K562 (cell line): ENCODE measurements around the gene MAST3. TPM values are rescaled to one million over a fixed set of nuclear protein-coding genes. Genes with fewer than 3 reads are reported as not detected.

Experiments used
- CEBPB ChIP-seq: fragments of 450-650 bp; IDR thresholded peaks from 2 replicates; pipeline ENCODE4 v1.6.1; 2016; ENCODE audit warnings: missing genetic modification characterization, missing compliant biosample characterization
- CSDE1 ChIP-seq, 2 experiments: fragments of 450-650 bp; IDR thresholded peaks; 2 replicates each; pipeline ENCODE4 v1.6.1; 2016; ENCODE audit warnings: mild to moderate bottlenecking in 1 of 2
- FOS ChIP-seq: IDR thresholded peaks from 3 replicates; pipeline ENCODE4 v1.6.1; 2011; ENCODE audit not compliant: insufficient read length; ENCODE audit errors: extremely low read depth
- PHF20 ChIP-seq: fragments of 450-650 bp; IDR thresholded peaks from 2 replicates; pipeline ENCODE4 v1.6.1; 2018; ENCODE audit not compliant: partially characterized antibody
- RFX1 ChIP-seq: fragments of 450-650 bp; IDR thresholded peaks from 2 replicates; pipeline ENCODE4 v1.6.1; 2016; ENCODE audit warnings: mild to moderate bottlenecking, moderate library complexity
- STAG1 ChIP-seq: sonication (generic); formaldehyde crosslinking; IDR thresholded peaks from 2 replicates; pipeline ENCODE4 v1.5.0; 2020; ENCODE audit warnings: missing genetic modification reagents, borderline replicate concordance
- TOE1 ChIP-seq, 2 experiments: fragments of 450-650 bp in 1 of 2; sonication (generic) in 1 of 2; formaldehyde crosslinking in 1 of 2; IDR thresholded peaks; 2 replicates each; pipeline versions ENCODE4 v1.7.1 to v1.8.0; 2016 to 2022; ENCODE audit warnings: borderline replicate concordance in 2 of 2, mild to moderate bottlenecking in 2 of 2, antibody characterized with exemption in 1 of 2, inconsistent platforms in 1 of 2, low read depth in 1 of 2, missing genetic modification reagents in 1 of 2, moderate library complexity in 1 of 2
- YBX1 ChIP-seq: fragments of 450-650 bp; IDR thresholded peaks from 2 replicates; pipeline ENCODE4 v1.7.1; 2016; ENCODE audit warnings: mild to moderate bottlenecking
- polyA plus RNA-seq, 8 experiments: library from polyadenylated mRNA; depleted of rRNA in 4 of 8; stranded (reverse) in 5 of 8; unstranded in 3 of 8; fragments of >200 nt; fragmentation: Nextera tagmentation in 2 of 8; fragmentation: Illumina TruSeq in 1 of 8; extraction: Ambion mirVana in 2 of 8; extraction: Trizol in 1 of 8; gene quantifications; 2 replicates each; pipeline versions ENCODE4 v1.2.1 to v1.2.3, GENCODE V29; 2011 to 2014; ENCODE audit warnings: inconsistent platforms in 1 of 8, missing spikeins in 1 of 8
- total RNA-seq, 7 experiments: library from RNA; depleted of rRNA in 6 of 7; stranded (reverse); fragments of >200 nt in 6 of 7; fragmentation: Illumina TruSeq in 2 of 7; extraction: Trizol in 2 of 7; gene quantifications; 2 replicates each; pipeline versions ENCODE4 v1.2.1 to v1.2.3, GENCODE V29; 2011 to 2021; ENCODE audit warnings: low replicate concordance in 1 of 7
- TF ChIP-seq, protein P1 (sequence below), 2 experiments: fragments of 450-650 bp; formaldehyde crosslinking in 1 of 2; IDR thresholded peaks; 2 replicates each; pipeline versions ENCODE4 v1.4.0 to v1.6.1; 2014 to 2020; ENCODE audit warnings: mild to moderate bottlenecking in 2 of 2, borderline replicate concordance in 1 of 2, low read depth in 1 of 2
- TF ChIP-seq, protein P2 (sequence below), 2 experiments: fragments of 150-350 bp in 1 of 2; IDR thresholded peaks; 2 replicates each; pipeline ENCODE4 v1.6.1; 2012 to 2016; ENCODE audit warnings: low read depth in 2 of 2, low read length in 2 of 2, mild to moderate bottlenecking in 1 of 2, moderate library complexity in 1 of 2
- TF ChIP-seq, protein P3 (sequence below): conservative IDR thresholded peaks from 2 replicates; pipeline ENCODE4 v1.6.1; 2011; ENCODE audit warnings: low read depth, mild to moderate bottlenecking, low read length; ENCODE audit not compliant: control insufficient read depth

MAST3 gene
- total and polyA plus RNA-seq, 9 of the 15 experiments (the other 6 are each of a cell fraction or from before 2014, with no cell fraction given): 0.94 to 9.9 (median 2.4) TPM

DNA sequence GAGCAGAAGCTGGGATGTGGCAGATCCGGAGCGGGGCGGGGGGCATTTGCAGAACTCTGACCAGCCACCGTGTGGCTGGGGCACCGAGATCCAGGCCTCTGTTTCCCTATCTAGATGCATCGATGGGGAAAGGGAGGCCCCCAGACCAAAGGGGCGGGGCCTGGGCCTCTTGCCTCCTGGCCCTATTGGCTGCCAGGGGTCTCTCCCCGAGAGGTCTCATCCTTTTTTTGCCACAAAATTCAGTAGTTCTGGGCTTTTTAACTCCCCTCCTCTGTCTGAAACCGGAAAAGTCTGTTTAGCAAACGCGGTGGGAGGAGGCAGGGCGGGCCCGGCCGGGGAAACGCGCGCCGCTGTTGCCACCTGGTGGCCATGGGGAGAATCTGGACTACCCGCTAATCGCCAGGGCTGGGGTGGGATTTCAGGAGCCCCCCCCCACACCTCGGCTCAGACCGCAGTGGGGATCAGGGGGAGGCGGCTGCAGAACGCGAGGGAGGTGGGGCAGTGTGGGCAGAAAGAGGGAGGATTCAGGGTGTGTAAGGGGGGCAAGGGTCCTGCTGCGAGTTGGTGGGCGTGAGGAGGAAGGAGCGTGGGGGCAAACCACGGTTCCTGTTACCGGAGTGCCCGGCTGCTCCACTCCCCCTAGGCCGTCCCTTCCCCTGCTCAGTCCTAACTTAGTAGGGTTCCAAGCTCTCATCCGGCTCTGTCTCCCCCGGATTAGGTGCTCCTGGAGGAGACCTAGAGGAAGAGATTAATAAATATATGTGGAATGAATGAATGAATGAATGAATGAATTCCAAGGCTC is 39.2 kb upstream of the MAST3 start (continued):
- TF ChIP-seq, protein P1, sequence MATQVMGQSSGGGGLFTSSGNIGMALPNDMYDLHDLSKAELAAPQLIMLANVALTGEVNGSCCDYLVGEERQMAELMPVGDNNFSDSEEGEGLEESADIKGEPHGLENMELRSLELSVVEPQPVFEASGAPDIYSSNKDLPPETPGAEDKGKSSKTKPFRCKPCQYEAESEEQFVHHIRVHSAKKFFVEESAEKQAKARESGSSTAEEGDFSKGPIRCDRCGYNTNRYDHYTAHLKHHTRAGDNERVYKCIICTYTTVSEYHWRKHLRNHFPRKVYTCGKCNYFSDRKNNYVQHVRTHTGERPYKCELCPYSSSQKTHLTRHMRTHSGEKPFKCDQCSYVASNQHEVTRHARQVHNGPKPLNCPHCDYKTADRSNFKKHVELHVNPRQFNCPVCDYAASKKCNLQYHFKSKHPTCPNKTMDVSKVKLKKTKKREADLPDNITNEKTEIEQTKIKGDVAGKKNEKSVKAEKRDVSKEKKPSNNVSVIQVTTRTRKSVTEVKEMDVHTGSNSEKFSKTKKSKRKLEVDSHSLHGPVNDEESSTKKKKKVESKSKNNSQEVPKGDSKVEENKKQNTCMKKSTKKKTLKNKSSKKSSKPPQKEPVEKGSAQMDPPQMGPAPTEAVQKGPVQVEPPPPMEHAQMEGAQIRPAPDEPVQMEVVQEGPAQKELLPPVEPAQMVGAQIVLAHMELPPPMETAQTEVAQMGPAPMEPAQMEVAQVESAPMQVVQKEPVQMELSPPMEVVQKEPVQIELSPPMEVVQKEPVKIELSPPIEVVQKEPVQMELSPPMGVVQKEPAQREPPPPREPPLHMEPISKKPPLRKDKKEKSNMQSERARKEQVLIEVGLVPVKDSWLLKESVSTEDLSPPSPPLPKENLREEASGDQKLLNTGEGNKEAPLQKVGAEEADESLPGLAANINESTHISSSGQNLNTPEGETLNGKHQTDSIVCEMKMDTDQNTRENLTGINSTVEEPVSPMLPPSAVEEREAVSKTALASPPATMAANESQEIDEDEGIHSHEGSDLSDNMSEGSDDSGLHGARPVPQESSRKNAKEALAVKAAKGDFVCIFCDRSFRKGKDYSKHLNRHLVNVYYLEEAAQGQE (IDR thresholded peaks at IDR 0.05; ENCODE audit: borderline replicate concordance): peak; percentile 90
- TF ChIP-seq, protein P1 (CRISPR knock-in tag; IDR thresholded peaks at IDR 0.05; ENCODE audit: low read depth): no peak
- TF ChIP-seq, protein P2, sequence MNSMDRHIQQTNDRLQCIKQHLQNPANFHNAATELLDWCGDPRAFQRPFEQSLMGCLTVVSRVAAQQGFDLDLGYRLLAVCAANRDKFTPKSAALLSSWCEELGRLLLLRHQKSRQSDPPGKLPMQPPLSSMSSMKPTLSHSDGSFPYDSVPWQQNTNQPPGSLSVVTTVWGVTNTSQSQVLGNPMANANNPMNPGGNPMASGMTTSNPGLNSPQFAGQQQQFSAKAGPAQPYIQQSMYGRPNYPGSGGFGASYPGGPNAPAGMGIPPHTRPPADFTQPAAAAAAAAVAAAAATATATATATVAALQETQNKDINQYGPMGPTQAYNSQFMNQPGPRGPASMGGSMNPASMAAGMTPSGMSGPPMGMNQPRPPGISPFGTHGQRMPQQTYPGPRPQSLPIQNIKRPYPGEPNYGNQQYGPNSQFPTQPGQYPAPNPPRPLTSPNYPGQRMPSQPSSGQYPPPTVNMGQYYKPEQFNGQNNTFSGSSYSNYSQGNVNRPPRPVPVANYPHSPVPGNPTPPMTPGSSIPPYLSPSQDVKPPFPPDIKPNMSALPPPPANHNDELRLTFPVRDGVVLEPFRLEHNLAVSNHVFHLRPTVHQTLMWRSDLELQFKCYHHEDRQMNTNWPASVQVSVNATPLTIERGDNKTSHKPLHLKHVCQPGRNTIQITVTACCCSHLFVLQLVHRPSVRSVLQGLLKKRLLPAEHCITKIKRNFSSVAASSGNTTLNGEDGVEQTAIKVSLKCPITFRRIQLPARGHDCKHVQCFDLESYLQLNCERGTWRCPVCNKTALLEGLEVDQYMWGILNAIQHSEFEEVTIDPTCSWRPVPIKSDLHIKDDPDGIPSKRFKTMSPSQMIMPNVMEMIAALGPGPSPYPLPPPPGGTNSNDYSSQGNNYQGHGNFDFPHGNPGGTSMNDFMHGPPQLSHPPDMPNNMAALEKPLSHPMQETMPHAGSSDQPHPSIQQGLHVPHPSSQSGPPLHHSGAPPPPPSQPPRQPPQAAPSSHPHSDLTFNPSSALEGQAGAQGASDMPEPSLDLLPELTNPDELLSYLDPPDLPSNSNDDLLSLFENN (IDR thresholded peaks at IDR 0.05; ENCODE audit: low read depth in 2 of 2, low read length in 2 of 2): no peak
- no peak for TF ChIP-seq YBX1
- peak; percentile 61 for TF ChIP-seq PHF20
- TF ChIP-seq TOE1 (IDR thresholded peaks at IDR 0.05; ENCODE audit: borderline replicate concordance): peak; percentile 41; the same call in 1 of the 2 replicates
- no peak for TF ChIP-seq TOE1 (CRISPR knock-in tag; IDR thresholded peaks at IDR 0.05; ENCODE audit: borderline replicate concordance, low read depth)
- no peak for TF ChIP-seq RFX1
- TF ChIP-seq CSDE1 (IDR thresholded peaks at IDR 0.05): no peak
- TF ChIP-seq FOS: no peak
- TF ChIP-seq, protein P3, sequence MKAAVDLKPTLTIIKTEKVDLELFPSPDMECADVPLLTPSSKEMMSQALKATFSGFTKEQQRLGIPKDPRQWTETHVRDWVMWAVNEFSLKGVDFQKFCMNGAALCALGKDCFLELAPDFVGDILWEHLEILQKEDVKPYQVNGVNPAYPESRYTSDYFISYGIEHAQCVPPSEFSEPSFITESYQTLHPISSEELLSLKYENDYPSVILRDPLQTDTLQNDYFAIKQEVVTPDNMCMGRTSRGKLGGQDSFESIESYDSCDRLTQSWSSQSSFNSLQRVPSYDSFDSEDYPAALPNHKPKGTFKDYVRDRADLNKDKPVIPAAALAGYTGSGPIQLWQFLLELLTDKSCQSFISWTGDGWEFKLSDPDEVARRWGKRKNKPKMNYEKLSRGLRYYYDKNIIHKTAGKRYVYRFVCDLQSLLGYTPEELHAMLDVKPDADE: no peak
- TF ChIP-seq STAG1 (CRISPR knock-in tag): peak; percentile 71; the same call in 1 of the 2 replicates
- TF ChIP-seq CEBPB (tag): peak; percentile 83
